Lower leg skin (tissue), 4 donors: ENCODE measurements around the gene SHISA6. TPM values are rescaled to one million over a fixed set of nuclear protein-coding genes. Genes with fewer than 3 reads are reported as not detected.
A peak's percentile ranks its signal among the peaks of the same experiment; 100 is the strongest.

ENCODE experiments used
- DNase-seq, 2 donors: peaks; one replicate each; pipeline ENCODE4 v3.0.0-alpha.2; 2019; ENCODE audit warnings: low spot score in 2 of 2
- H3K4me3 ChIP-seq: fragments of 200-600 bp; sonication (generic); 2 replicates; pipeline ENCODE4 v1.5.1; 2017; ENCODE audit warnings: mild to moderate bottlenecking, low read depth; ENCODE audit not compliant: poor library complexity, severe bottlenecking
- CTCF ChIP-seq, 3 donors: fragments of 450-650 bp; IDR thresholded peaks; one replicate each; pipeline ENCODE4 v1.5.1; 2016; ENCODE audit warnings: antibody characterized with exemption in 3 of 3, mild to moderate bottlenecking in 3 of 3, moderate library complexity in 2 of 3
- POLR2A ChIP-seq, 2 donors: fragments of 450-650 bp; IDR thresholded peaks; one replicate each; pipeline ENCODE4 v1.6.1; 2016 to 2017; ENCODE audit warnings: antibody characterized with exemption in 2 of 2, mild to moderate bottlenecking in 1 of 2, moderate library complexity in 1 of 2
- WGBS, 2 donors: methylation state at CpG; one replicate each; pipeline ENCODE4 v1.1.5; 2018; 5-methylcytosine and 5-hydroxymethylcytosine counted together
- intact Hi-C: fragments of 100-400 bp; cut with DNase I; formaldehyde crosslinking; loops from one replicate; pipeline ENCODE4 v1.15.0; 2023; ENCODE audit warnings: low total_unique reads
- total RNA-seq, 4 donors: library from RNA; depleted of rRNA; stranded (reverse); fragments of >200 nt; gene quantifications; one replicate each; pipeline ENCODE4 v1.1.0, GENCODE V29; 2016

Gene SHISA6
- total RNA-seq, 4 donors from 2014 or later = 0.72 to 2.8 (median 1.4) TPM

GRCh38 chr17:11216976-11217375 lies 24.0 kb upstream of the SHISA6 start:
- H3K4me3 ChIP-seq = no peak overlapping the region
- 65 to 75% methylated on average over 3 of the region's 3 CpGs for WGBS, 2 donors
- intact Hi-C loops = no loop called here
- DNase-seq = no peak
- TF ChIP-seq CTCF (IDR thresholded peaks at IDR 0.05) (no peak), POLR2A (IDR thresholded peaks at IDR 0.05) (no peak)

- intact Hi-C loops = no loop called here
- H3K4me3 ChIP-seq = no peak overlapping the region
- whole genome bisulfite sequencing, 2 donors = 82 to 90% methylated on average over 4 of the region's 4 CpGs
- no peak for TF ChIP-seq CTCF (IDR thresholded peaks at IDR 0.05)
- no peak for TF ChIP-seq POLR2A (IDR thresholded peaks at IDR 0.05)
- peak in 1 of 2 donors; percentile 60 for DNase-seq
These were observed 19.8 kb upstream of the SHISA6 start for GRCh38 chr17:11221196-11221595.

GRCh38 chr17:11221721-11222120 lies 19.3 kb upstream of the SHISA6 start:
- no peak for DNase-seq
- TF ChIP-seq POLR2A (IDR thresholded peaks at IDR 0.05) (no peak), CTCF (IDR thresholded peaks at IDR 0.05) (no peak)
- WGBS, 2 donors = 63 to 70% methylated on average over 5 of the region's 5 CpGs
- no peak overlapping the region for H3K4me3 ChIP-seq
- intact Hi-C loops = no loop called here

- no peak for DNase-seq
- H3K4me3 ChIP-seq = no peak overlapping the region
- WGBS, 2 donors = 19 to 25% methylated on average over 4 of the region's 4 CpGs
- TF ChIP-seq CTCF (IDR thresholded peaks at IDR 0.05) = no peak
- no peak for TF ChIP-seq POLR2A (IDR thresholded peaks at IDR 0.05)
- intact Hi-C loops = no loop called here
These were observed 2.3 kb upstream of the SHISA6 start for GRCh38 chr17:11238705-11239104.

GRCh38 chr17:11239379-11239970 lies 1.5 kb upstream of the SHISA6 start:
- H3K4me3 ChIP-seq = no peak overlapping the region
- peak in 1 of 2 donors; percentile 83 for DNase-seq
- TF ChIP-seq POLR2A (IDR thresholded peaks at IDR 0.05) (no peak), CTCF (IDR thresholded peaks at IDR 0.05) (no peak)
- WGBS, 2 donors = 17 to 25% methylated on average over 16 of the region's 16 CpGs
- intact Hi-C loops = no loop called here
